ENCODE measurements around the gene RAD51B.
"Not testable (repeated sequence)": the region's sequence is repeated elsewhere in the genome, so short reads cannot be mapped to it uniquely, and the experiment has no call there.

Gene RAD51B

GRCh38 chr14:68041876-68042354 lies 222.3 kb downstream of the RAD51B start:
- Histone ChIP-seq H3K36me3 (ENCODE audit: control insufficient read depth, low read depth, low read length) (no peaks in the 10 kb centered on the region), H3K9ac (ENCODE audit: low read length) (no peak overlapping the region), H3K9me3 (ENCODE audit: control insufficient read depth, low read depth, low read length) (no peaks in the 10 kb centered on the region), H3K27ac (ENCODE audit: low read length) (no peak overlapping the region), H3K4me1 (ENCODE audit: control insufficient read depth, low read depth, low read length) (peaks cover 51% of the 10 kb centered on the region), H3K27me3 (ENCODE audit: control insufficient read depth, insufficient read depth, low read length) (no peaks in the 10 kb centered on the region), H3K4me3 (ENCODE audit: low read length) (no peak overlapping the region)

GRCh38 chr14:68042586-68043210 lies 223.1 kb downstream of the RAD51B start:
- H3K9me3 ChIP-seq (ENCODE audit: control insufficient read depth, low read depth, low read length): no peaks in the 10 kb centered on the region
- no peak overlapping the region for H3K27ac ChIP-seq (ENCODE audit: low read length)
- peaks cover 51% of the 10 kb centered on the region for H3K4me1 ChIP-seq (ENCODE audit: control insufficient read depth, low read depth, low read length)

GRCh38 chr14:68043752-68044151 lies 224.2 kb downstream of the RAD51B start:
- Histone ChIP-seq H3K36me3 (ENCODE audit: control insufficient read depth, low read depth, low read length) (no peaks in the 10 kb centered on the region), H3K4me3 (ENCODE audit: low read length) (no peak overlapping the region), H3K27ac (ENCODE audit: low read length) (no peak overlapping the region), H3K4me1 (ENCODE audit: control insufficient read depth, low read depth, low read length) (peaks cover 46% of the 10 kb centered on the region), H3K9me3 (ENCODE audit: control insufficient read depth, low read depth, low read length) (no peaks in the 10 kb centered on the region), H3K9ac (ENCODE audit: low read length) (no peak overlapping the region), H3K27me3 (ENCODE audit: control insufficient read depth, insufficient read depth, low read length) (no peaks in the 10 kb centered on the region)

More at GRCh38 chr14:68042586-68043210, 223.1 kb downstream of the RAD51B start:
- H3K36me3 ChIP-seq (ENCODE audit: control insufficient read depth, low read depth, low read length): no peaks in the 10 kb centered on the region
- no peak overlapping the region for H3K9ac ChIP-seq (ENCODE audit: low read length)
- no peaks in the 10 kb centered on the region for H3K27me3 ChIP-seq (ENCODE audit: control insufficient read depth, insufficient read depth, low read length)
- H3K4me3 ChIP-seq (ENCODE audit: low read length): no peak overlapping the region

- Histone ChIP-seq H3K27ac (ENCODE audit: low read length) (no peak overlapping the region), H3K4me3 (ENCODE audit: low read length) (no peak overlapping the region), H3K9me3 (ENCODE audit: control insufficient read depth, low read depth, low read length) (no peaks in the 10 kb centered on the region), H3K36me3 (ENCODE audit: control insufficient read depth, low read depth, low read length) (no peaks in the 10 kb centered on the region), H3K27me3 (ENCODE audit: control insufficient read depth, insufficient read depth, low read length) (no peaks in the 10 kb centered on the region), H3K4me1 (ENCODE audit: control insufficient read depth, low read depth, low read length) (peaks cover 13% of the 10 kb centered on the region), H3K9ac (ENCODE audit: low read length) (no peak overlapping the region)
Measured at GRCh38 chr14:68047906-68048305, 228.3 kb downstream of the RAD51B start.

GRCh38 chr14:68048815-68049214 lies 229.2 kb downstream of the RAD51B start:
- H3K9ac ChIP-seq (ENCODE audit: low read length); H3K27ac ChIP-seq (ENCODE audit: low read length); H3K27me3 ChIP-seq (ENCODE audit: control insufficient read depth, insufficient read depth, low read length); H3K36me3 ChIP-seq (ENCODE audit: control insufficient read depth, low read depth, low read length); H3K4me1 ChIP-seq (ENCODE audit: control insufficient read depth, low read depth, low read length); H3K9me3 ChIP-seq (ENCODE audit: control insufficient read depth, low read depth, low read length); H3K4me3 ChIP-seq (ENCODE audit: low read length): not testable (repeated sequence)

- H3K9ac ChIP-seq (ENCODE audit: low read length): no peak overlapping the region
- no peaks in the 10 kb centered on the region for H3K4me1 ChIP-seq (ENCODE audit: control insufficient read depth, low read depth, low read length)
- no peak overlapping the region for H3K4me3 ChIP-seq (ENCODE audit: low read length)
- H3K9me3 ChIP-seq (ENCODE audit: control insufficient read depth, low read depth, low read length): no peaks in the 10 kb centered on the region
- H3K36me3 ChIP-seq (ENCODE audit: control insufficient read depth, low read depth, low read length): no peaks in the 10 kb centered on the region
- no peaks in the 10 kb centered on the region for H3K27me3 ChIP-seq (ENCODE audit: control insufficient read depth, insufficient read depth, low read length)
- no peak overlapping the region for H3K27ac ChIP-seq (ENCODE audit: low read length)
Measured at GRCh38 chr14:68050177-68050576, 230.6 kb downstream of the RAD51B start.

GRCh38 chr14:68051146-68051545 lies 231.6 kb downstream of the RAD51B start:
- Histone ChIP-seq H3K9me3 (ENCODE audit: control insufficient read depth, low read depth, low read length) (no peaks in the 10 kb centered on the region), H3K4me3 (ENCODE audit: low read length) (no peak overlapping the region), H3K27me3 (ENCODE audit: control insufficient read depth, insufficient read depth, low read length) (no peaks in the 10 kb centered on the region), H3K4me1 (ENCODE audit: control insufficient read depth, low read depth, low read length) (no peaks in the 10 kb centered on the region), H3K36me3 (ENCODE audit: control insufficient read depth, low read depth, low read length) (no peaks in the 10 kb centered on the region), H3K27ac (ENCODE audit: low read length) (no peak overlapping the region), H3K9ac (ENCODE audit: low read length) (no peak overlapping the region)

GRCh38 chr14:68060198-68060597 lies 240.6 kb downstream of the RAD51B start:
- no peaks in the 10 kb centered on the region for H3K4me1 ChIP-seq (ENCODE audit: control insufficient read depth, low read depth, low read length)
- no peaks in the 10 kb centered on the region for H3K9me3 ChIP-seq (ENCODE audit: control insufficient read depth, low read depth, low read length)
- H3K4me3 ChIP-seq (ENCODE audit: low read length): no peak overlapping the region
- H3K36me3 ChIP-seq (ENCODE audit: control insufficient read depth, low read depth, low read length): no peaks in the 10 kb centered on the region
- no peak overlapping the region for H3K27ac ChIP-seq (ENCODE audit: low read length)
- no peaks in the 10 kb centered on the region for H3K27me3 ChIP-seq (ENCODE audit: control insufficient read depth, insufficient read depth, low read length)
- H3K9ac ChIP-seq (ENCODE audit: low read length): no peak overlapping the region

- Histone ChIP-seq H3K27ac (ENCODE audit: low read length) (no peak overlapping the region), H3K4me1 (ENCODE audit: control insufficient read depth, low read depth, low read length) (no peaks in the 10 kb centered on the region), H3K27me3 (ENCODE audit: control insufficient read depth, insufficient read depth, low read length) (no peaks in the 10 kb centered on the region), H3K36me3 (ENCODE audit: control insufficient read depth, low read depth, low read length) (no peaks in the 10 kb centered on the region), H3K9me3 (ENCODE audit: control insufficient read depth, low read depth, low read length) (no peaks in the 10 kb centered on the region), H3K9ac (ENCODE audit: low read length) (no peak overlapping the region), H3K4me3 (ENCODE audit: low read length) (no peak overlapping the region)
Measured at GRCh38 chr14:68062651-68063050, 243.1 kb downstream of the RAD51B start.

- no peaks in the 10 kb centered on the region for H3K27me3 ChIP-seq (ENCODE audit: control insufficient read depth, insufficient read depth, low read length)
- H3K9me3 ChIP-seq (ENCODE audit: control insufficient read depth, low read depth, low read length): no peaks in the 10 kb centered on the region
- H3K36me3 ChIP-seq (ENCODE audit: control insufficient read depth, low read depth, low read length): no peaks in the 10 kb centered on the region
- no peaks in the 10 kb centered on the region for H3K4me1 ChIP-seq (ENCODE audit: control insufficient read depth, low read depth, low read length)
- no peak overlapping the region for H3K27ac ChIP-seq (ENCODE audit: low read length)
- no peak overlapping the region for H3K9ac ChIP-seq (ENCODE audit: low read length)
- no peak overlapping the region for H3K4me3 ChIP-seq (ENCODE audit: low read length)
Measured at GRCh38 chr14:68065322-68065721, 245.7 kb downstream of the RAD51B start.

GRCh38 chr14:68074765-68075381 lies 255.3 kb downstream of the RAD51B start:
- no peaks in the 10 kb centered on the region for H3K9me3 ChIP-seq (ENCODE audit: control insufficient read depth, low read depth, low read length)

More at GRCh38 chr14:68074765-68075381, 255.3 kb downstream of the RAD51B start:
- H3K4me3 ChIP-seq (ENCODE audit: low read length): no peak overlapping the region
- no peak overlapping the region for H3K9ac ChIP-seq (ENCODE audit: low read length)
- H3K27ac ChIP-seq (ENCODE audit: low read length): no peak overlapping the region
- peaks cover 3% of the 10 kb centered on the region for H3K4me1 ChIP-seq (ENCODE audit: control insufficient read depth, low read depth, low read length)
- no peaks in the 10 kb centered on the region for H3K36me3 ChIP-seq (ENCODE audit: control insufficient read depth, low read depth, low read length)
- no peaks in the 10 kb centered on the region for H3K27me3 ChIP-seq (ENCODE audit: control insufficient read depth, insufficient read depth, low read length)

Data from iPS-18a (cell line).